HG03196 (cell line): ENCODE measurements around the gene CABP7.
"Not testable (repeated sequence)": the region's sequence is repeated elsewhere in the genome, so short reads cannot be mapped to it uniquely, and the experiment has no call there.

Source experiments
- ATAC-seq: cut with Tn5 transposase; IDR thresholded peaks from one replicate; pipeline ENCODE4 v1.9.1; 2021; ENCODE audit not compliant: unreplicated experiment

CABP7 gene

GRCh38 chr22:29744902-29745301 is 25.1 kb downstream of the CABP7 start:
- no peak for ATAC-seq

- no peak for ATAC-seq
Observed at GRCh38 chr22:29747832-29748231, 28.0 kb downstream of the CABP7 start.

GRCh38 chr22:29748248-29748893 is 28.6 kb downstream of the CABP7 start:
- no peak for ATAC-seq

- ATAC-seq: no peak
Observed at GRCh38 chr22:29750029-29750428, 30.2 kb downstream of the CABP7 start.

GRCh38 chr22:29750559-29751538 is 31.0 kb downstream of the CABP7 start:
- no peak for ATAC-seq

- no peak for ATAC-seq
Observed at GRCh38 chr22:29751669-29752068, 31.9 kb downstream of the CABP7 start.

GRCh38 chr22:29753808-29754657 is 34.2 kb downstream of the CABP7 start:
- no peak for ATAC-seq

GRCh38 chr22:29754658-29755395 is 35.0 kb downstream of the CABP7 start:
- ATAC-seq: not testable (repeated sequence)

- no peak for ATAC-seq
Observed at GRCh38 chr22:29755889-29756288, 36.1 kb downstream of the CABP7 start.

GRCh38 chr22:29756341-29756740 is 36.5 kb downstream of the CABP7 start:
- no peak for ATAC-seq

GRCh38 chr22:29757096-29757495 is 37.3 kb downstream of the CABP7 start:
- ATAC-seq: no peak

GRCh38 chr22:29758068-29758622 is 38.3 kb downstream of the CABP7 start:
- no peak for ATAC-seq

- ATAC-seq: no peak
Observed at GRCh38 chr22:29758959-29759358, 39.2 kb downstream of the CABP7 start.

- no peak for ATAC-seq
Observed at GRCh38 chr22:29762263-29762662, 42.5 kb downstream of the CABP7 start.

- ATAC-seq: no peak
Observed at GRCh38 chr22:29765905-29766631, 46.3 kb downstream of the CABP7 start.

GRCh38 chr22:29766632-29767170 is 46.9 kb downstream of the CABP7 start, which contains the start of gene ZMAT5:
Gene ZMAT5 (minus strand): TSS chr22:29767007. CDS start chr22:29748544, 18,463 bp downstream.
- ATAC-seq: peak; percentile 92

- peak; percentile 63 for ATAC-seq
Observed at GRCh38 chr22:29767171-29768051, 47.6 kb downstream of the CABP7 start, which contains the start of gene UQCR10. Gene UQCR10 (plus strand): TSS chr22:29767369. CDS start chr22:29767399, 30 bp downstream.
